WTC11 (cell line): ENCODE data around the gene NHERF2. TPM values are rescaled to one million over a fixed set of nuclear protein-coding genes. Genes with fewer than 3 reads are reported as not detected.

Experiments
- ATAC-seq: fragments of 200-7000 bp; cut with Tn5 transposase; 2 replicates; pipeline ENCODE4 v1.10.0; 2021; ENCODE audit warnings: mild to moderate bottlenecking, moderate library complexity
- CTCF ChIA-PET: fragments of 300-600 bp; sonication (Branson Sonifier 250); formaldehyde crosslinking; loops from one replicate; lab custom pipeline; 2021; ENCODE audit warnings: antibody characterized with exemption; lab: Charles Lee
- POLR2A ChIA-PET: fragments of 350-600 bp; sonication (Branson Sonifier 250); formaldehyde crosslinking; loops from one replicate; lab custom pipeline; 2021; ENCODE audit warnings: antibody characterized with exemption; lab: Charles Lee
- DNase-seq: peaks from one replicate; pipeline ENCODE4 v3.0.0; 2021; ENCODE audit warnings: low spot score
- H3K27ac Mint-ChIP-seq: 2 replicates; pipeline ENCODE4 v1.8.0; 2021; ENCODE audit warnings: mixed read lengths
- H3K27me3 Mint-ChIP-seq: 2 replicates; pipeline ENCODE4 v1.8.0; 2021; ENCODE audit warnings: low read depth, mild to moderate bottlenecking, moderate library complexity, mixed read lengths
- H3K36me3 Mint-ChIP-seq: 2 replicates; pipeline ENCODE4 v1.8.0; 2021; ENCODE audit warnings: mixed read lengths
- H3K4me1 Mint-ChIP-seq: 2 replicates; pipeline ENCODE4 v1.8.0; 2022; ENCODE audit warnings: mixed read lengths
- H3K4me3 Mint-ChIP-seq: 2 replicates; pipeline ENCODE4 v1.8.0; 2021; ENCODE audit warnings: mild to moderate bottlenecking, moderate library complexity, mixed read lengths
- H3K9me3 Mint-ChIP-seq: 2 replicates; pipeline ENCODE4 v1.8.0; 2021; ENCODE audit warnings: mixed read lengths
- AR ChIP-seq: fragments of 250-450 bp; sonication (Bioruptor Pico); IDR thresholded peaks from 2 replicates; pipeline ENCODE4 v1.9.0; 2021; ENCODE audit warnings: mild to moderate bottlenecking
- ATF6 ChIP-seq: sonication (generic); formaldehyde crosslinking; IDR thresholded peaks from 2 replicates; pipeline ENCODE4 v1.8.1; 2023; ENCODE audit warnings: mild to moderate bottlenecking, missing genetic modification reagents
- CBFB ChIP-seq: sonication (generic); formaldehyde crosslinking; IDR thresholded peaks from 2 replicates; pipeline ENCODE4 v1.8.1; 2022; ENCODE audit warnings: mild to moderate bottlenecking, low read depth, missing genetic modification reagents
- E2F4 ChIP-seq: sonication (generic); formaldehyde crosslinking; IDR thresholded peaks from 2 replicates; pipeline ENCODE4 v1.8.1; 2022; ENCODE audit warnings: low read depth, mild to moderate bottlenecking, moderate library complexity, missing genetic modification reagents, borderline replicate concordance
- EMX1 ChIP-seq: fragments of 250-450 bp; sonication (Bioruptor Pico); IDR thresholded peaks from 2 replicates; pipeline ENCODE4 v1.8.0; 2021; ENCODE audit warnings: mild to moderate bottlenecking
- FOXP4 ChIP-seq: sonication (generic); formaldehyde crosslinking; IDR thresholded peaks from 2 replicates; pipeline ENCODE4 v1.8.0; 2022; ENCODE audit warnings: mild to moderate bottlenecking, missing genetic modification reagents
- MAX ChIP-seq: sonication (generic); formaldehyde crosslinking; IDR thresholded peaks from 2 replicates; pipeline ENCODE4 v1.8.0; 2022; ENCODE audit warnings: mild to moderate bottlenecking, missing genetic modification reagents
- NR2C2 ChIP-seq: sonication (generic); formaldehyde crosslinking; IDR thresholded peaks from 2 replicates; pipeline ENCODE4 v1.8.0; 2022; ENCODE audit warnings: mild to moderate bottlenecking, missing genetic modification reagents
- OVOL2 ChIP-seq: fragments of 250-450 bp; sonication (Bioruptor Pico); IDR thresholded peaks from 2 replicates; pipeline ENCODE4 v1.9.0; 2021; ENCODE audit warnings: mild to moderate bottlenecking, borderline replicate concordance
- PREB ChIP-seq: sonication (generic); formaldehyde crosslinking; IDR thresholded peaks from 2 replicates; pipeline ENCODE4 v1.8.1; 2022; ENCODE audit warnings: mild to moderate bottlenecking, missing genetic modification reagents, moderate library complexity, borderline replicate concordance
- PRRX2 ChIP-seq: fragments of 250-450 bp; sonication (Bioruptor Pico); IDR thresholded peaks from 2 replicates; pipeline ENCODE4 v1.8.0; 2021; ENCODE audit warnings: mild to moderate bottlenecking
- RELA ChIP-seq: sonication (generic); formaldehyde crosslinking; IDR thresholded peaks from 2 replicates; pipeline ENCODE4 v1.8.1; 2022; ENCODE audit warnings: missing genetic modification reagents, mild to moderate bottlenecking, borderline replicate concordance
- STAT6 ChIP-seq: sonication (generic); formaldehyde crosslinking; conservative IDR thresholded peaks from 2 replicates; pipeline ENCODE4 v1.8.1; 2023; ENCODE audit warnings: mild to moderate bottlenecking, low read depth, missing genetic modification reagents, moderate library complexity
- USF1 ChIP-seq: sonication (generic); formaldehyde crosslinking; IDR thresholded peaks from 2 replicates; pipeline ENCODE4 v1.8.0; 2022; ENCODE audit warnings: mild to moderate bottlenecking, missing genetic modification reagents
- USF2 ChIP-seq: sonication (generic); formaldehyde crosslinking; IDR thresholded peaks from 2 replicates; pipeline ENCODE4 v1.8.1; 2023; ENCODE audit warnings: mild to moderate bottlenecking, missing genetic modification reagents, moderate library complexity
- ZMAT4 ChIP-seq: fragments of 250-450 bp; sonication (Bioruptor Pico); IDR thresholded peaks from 2 replicates; pipeline ENCODE4 v1.9.0; 2021; ENCODE audit warnings: mild to moderate bottlenecking
- ZNF219 ChIP-seq: sonication (generic); formaldehyde crosslinking; IDR thresholded peaks from 2 replicates; pipeline ENCODE4 v1.8.0; 2023; ENCODE audit warnings: missing genetic modification reagents, mild to moderate bottlenecking, borderline replicate concordance
- ZNF263 ChIP-seq: sonication (generic); formaldehyde crosslinking; IDR thresholded peaks from 2 replicates; pipeline ENCODE4 v1.8.1; 2022; ENCODE audit warnings: low read depth, mild to moderate bottlenecking, moderate library complexity, missing genetic modification reagents
- total RNA-seq: library from RNA; stranded (reverse); gene quantifications from 3 replicates; pipeline ENCODE4 v1.2.3, GENCODE V29; 2021

The NHERF2 gene
- total RNA-seq, 1 experiment from 2014 or later: 31.1 TPM

GRCh38 chr16:1980030-1980769 lies 46.5 kb upstream of the NHERF2 start:
- CTCF ChIA-PET: interaction anchor here (0.5 to 4.4 kb wide), 8 partner anchors 12 to 1843 kb away, joined by 3 to 19 read pairs (median 4); partner anchors contain the start of genes NUBP2, RPS2 and SPSB3
- H3K4me1 Mint-ChIP-seq: peaks cover 26% of the 10 kb centered on the region
- ATAC-seq (peak; percentile 1), DNase-seq (peak; percentile 45)
- no peak overlapping the region for H3K27ac Mint-ChIP-seq
- H3K36me3 Mint-ChIP-seq: peaks cover 7% of the 10 kb centered on the region
- H3K9me3 Mint-ChIP-seq: no peaks in the 10 kb centered on the region
- peak overlapping the region; percentile 64 for H3K4me3 Mint-ChIP-seq
- peaks cover 39% of the 10 kb centered on the region for H3K27me3 Mint-ChIP-seq
- POLR2A ChIA-PET: interaction anchor here (1.0 to 3.0 kb wide), 6 partner anchors 16 to 111 kb away, joined by 3 to 20 read pairs (median 4); partner anchors contain the start of genes MSRB1 and RPS2
- TF ChIP-seq USF1 (no peak), ZNF263 (CRISPR knock-in tag) (no peak), AR (CRISPR knock-in tag) (no peak), E2F4 (CRISPR knock-in tag) (no peak), CBFB (CRISPR knock-in tag) (no peak), USF2 (CRISPR knock-in tag) (no peak), NR2C2 (CRISPR knock-in tag) (no peak), PREB (CRISPR knock-in tag) (no peak), OVOL2 (CRISPR knock-in tag) (no peak), STAT6 (CRISPR knock-in tag) (no peak), EMX1 (CRISPR knock-in tag) (0 out of 2 replicates have a peak, but pooled peaks have one; percentile 28), ZMAT4 (CRISPR knock-in tag) (no peak), PRRX2 (peak; percentile 68; the same call in 1 of the 2 replicates), MAX (CRISPR knock-in tag) (peak; percentile 64; the same call in 1 of the 2 replicates), FOXP4 (peak; percentile 62; the same call in 1 of the 2 replicates), ZNF219 (no peak), ATF6 (CRISPR knock-in tag) (no peak), RELA (CRISPR knock-in tag) (0 out of 2 replicates have a peak, but pooled peaks have one; percentile 33)
